Astrocyte (in vitro differentiated cells and primary cell): Measurements from ENCODE around the gene HSD3B7.

Source experiments
- CTCF ChIP-seq: IDR thresholded peaks from 2 replicates; pipeline ENCODE4 v1.5.1; 2011; ENCODE audit warnings: low read depth, mild to moderate bottlenecking, inconsistent platforms, low read length, moderate library complexity; ENCODE audit not compliant: insufficient read depth
- EZH2 ChIP-seq: IDR thresholded peaks from 2 replicates; pipeline ENCODE4 v1.6.1; 2012; ENCODE audit warnings: mild to moderate bottlenecking, low read length, inconsistent platforms; ENCODE audit not compliant: insufficient read depth

GRCh38 chr16:31032736-31033708 lies 48.0 kb downstream of the HSD3B7 start, which contains the start of gene STX4:
- TF ChIP-seq CTCF (no peak), EZH2 (no peak)
